K562 (cell line): Measurements from ENCODE around the gene CPN2. TPM values are rescaled to one million over a fixed set of nuclear protein-coding genes. Genes with fewer than 3 reads are reported as not detected.

Source experiments
- ATAC-seq: fragments of 200-7000 bp; cut with Tn5 transposase; 3 replicates; pipeline ENCODE4 v1.9.1; 2020; ENCODE audit warnings: moderate library complexity
- BruUV-seq: library from RNA; stranded (reverse); fragments of 400-500 nt; replicated peaks from 2 replicates; lab custom pipeline; 2021; lab: Mats Ljungman, UMichigan
- CTCF ChIA-PET: fragments of 300-600 bp; formaldehyde crosslinking; extraction: SDS; loops from one replicate; lab custom pipeline; 2021; ENCODE audit warnings: low intra/inter-chr PET ratio; lab: Yijun Ruan, JAX
- POLR2A ChIA-PET: fragments of 300-600, 350-650 bp; sonication (Branson Sonifier 250); formaldehyde crosslinking; extraction: SDS; loops from one replicate; lab custom pipeline; 2021; ENCODE audit warnings: antibody characterized with exemption, inconsistent platforms; lab: Yijun Ruan, JAX
- DNase-seq, 4 experiments: peaks; one replicate each; pipeline versions ENCODE4 v3.0.0 to v3.0.0-alpha.2; 2011 to 2018; ENCODE audit warnings: low spot score in 3 of 4, mixed read lengths in 3 of 4; ENCODE audit errors: extremely low read depth in 1 of 4
- FAIRE-seq: peaks from 2 replicates; lab custom pipeline; 2011; peaks lifted over from hg19 to GRCh38; lab: Jason Lieb, UNC
- H2AFZ ChIP-seq: 2 replicates; pipeline ENCODE4 v1.6.0; 2011; ENCODE audit warnings: low read depth, low read length, control low read depth, inconsistent platforms
- H3K27ac ChIP-seq: fragments of 200-600 bp; 3 replicates; pipeline ENCODE4 v1.8.0; 2011; ENCODE audit warnings: low read depth, mild to moderate bottlenecking, control low read depth, inconsistent platforms, low read length, moderate library complexity, mixed read lengths; ENCODE audit errors: extremely low read depth
- H3K27me3 ChIP-seq, 2 experiments: fragments of 300-600 bp in 1 of 2; 2 replicates in 1 of 2; 3 replicates in 1 of 2; pipeline versions ENCODE4 v1.6.0 to v1.8.0; 2011; ENCODE audit warnings: inconsistent platforms in 2 of 2, low read length in 2 of 2, mild to moderate bottlenecking in 1 of 2, mixed read lengths in 1 of 2, moderate library complexity in 1 of 2; ENCODE audit not compliant: control insufficient read depth in 2 of 2, insufficient read depth in 2 of 2
- H3K36me3 ChIP-seq: fragments of 300-600 bp; 3 replicates; pipeline ENCODE4 v1.8.0; 2011; ENCODE audit warnings: mild to moderate bottlenecking, low read length, inconsistent platforms; ENCODE audit not compliant: control insufficient read depth, insufficient read depth
- H3K4me1 ChIP-seq, 2 experiments: fragments of 200-600 bp in 1 of 2; replicated peaks in 1 of 2; 2 replicates in 1 of 2; 3 replicates in 1 of 2; pipeline versions ENCODE4 v1.5.1 to v1.8.0; 2011; ENCODE audit warnings: inconsistent platforms in 2 of 2, low read length in 2 of 2, mild to moderate bottlenecking in 1 of 2, mixed read lengths in 1 of 2, moderate library complexity in 1 of 2; ENCODE audit not compliant: control insufficient read depth in 2 of 2, insufficient read depth in 2 of 2
- H3K4me2 ChIP-seq: 2 replicates; pipeline ENCODE4 v1.6.1; 2011; ENCODE audit warnings: low read length, control low read depth, inconsistent platforms, mixed read lengths; ENCODE audit not compliant: insufficient read depth
- H3K4me3 ChIP-seq: fragments of 200-600 bp; sonication (generic), shearing (Covaris generic); 2 replicates; pipeline ENCODE4 v1.5.1; 2016; ENCODE audit warnings: control low read depth, inconsistent platforms
- H3K79me2 ChIP-seq: fragments of 200-600 bp; 3 replicates; pipeline ENCODE4 v1.8.0; 2011; ENCODE audit warnings: low read length, inconsistent platforms; ENCODE audit not compliant: control insufficient read depth, insufficient read depth
- H3K9ac ChIP-seq, 2 experiments: 2 replicates each; pipeline versions ENCODE4 v1.6.0 to v1.6.1; 2011; ENCODE audit warnings: low read depth in 2 of 2, low read length in 2 of 2, control low read depth in 1 of 2, inconsistent platforms in 1 of 2, mild to moderate bottlenecking in 1 of 2, mixed read lengths in 1 of 2; ENCODE audit not compliant: insufficient read depth in 1 of 2
- H3K9me1 ChIP-seq: one replicate; pipeline ENCODE4 v1.6.0; 2011; ENCODE audit warnings: inconsistent platforms, mild to moderate bottlenecking, low read length, moderate library complexity; ENCODE audit not compliant: control insufficient read depth, insufficient read depth
- H3K9me3 ChIP-seq: replicated peaks from 2 replicates; pipeline ENCODE4 v1.5.1; 2011; ENCODE audit warnings: low read depth, low read length, inconsistent platforms; ENCODE audit not compliant: control insufficient read depth, insufficient read depth
- H4K20me1 ChIP-seq: replicated peaks from 2 replicates; pipeline ENCODE4 v1.6.1; 2011; ENCODE audit warnings: low read length, inconsistent platforms, mixed read lengths; ENCODE audit not compliant: control insufficient read depth, insufficient read depth
- ATF3 ChIP-seq, 2 experiments: fragments of 450-650 bp in 1 of 2; sonication (generic) in 1 of 2; formaldehyde crosslinking in 1 of 2; IDR thresholded peaks in 1 of 2; conservative IDR thresholded peaks in 1 of 2; 2 replicates each; pipeline versions ENCODE4 v1.6.1 to v1.8.1; 2016 to 2023; ENCODE audit warnings: mild to moderate bottlenecking in 2 of 2, moderate library complexity in 2 of 2, inconsistent platforms in 1 of 2, missing genetic modification reagents in 1 of 2
- CBFA2T2 ChIP-seq: fragments of 450-650 bp; conservative IDR thresholded peaks from 2 replicates; pipeline ENCODE4 v1.6.1; 2017; ENCODE audit warnings: mild to moderate bottlenecking
- CBX8 ChIP-seq: fragments of 200-600 bp; sonication (generic); IDR thresholded peaks from 2 replicates; pipeline ENCODE4 v1.6.1; 2012; ENCODE audit warnings: borderline replicate concordance, mixed run types, low read depth, mild to moderate bottlenecking, moderate library complexity, mixed read lengths, low read length, control low read depth, inconsistent platforms; ENCODE audit not compliant: poor library complexity, severe bottlenecking; ENCODE audit errors: extremely low read depth
- COPS2 ChIP-seq: fragments of 450-650 bp; conservative IDR thresholded peaks from 2 replicates; pipeline ENCODE4 v1.6.1; 2016; ENCODE audit warnings: mild to moderate bottlenecking, moderate library complexity
- CREB3L1 ChIP-seq: fragments of 450-650 bp; IDR thresholded peaks from 2 replicates; pipeline ENCODE4 v1.6.1; 2014; ENCODE audit warnings: low read depth, mild to moderate bottlenecking, moderate library complexity, borderline replicate concordance
- ESRRA ChIP-seq: fragments of 450-650 bp; IDR thresholded peaks from 2 replicates; pipeline ENCODE4 v1.6.1; 2014; ENCODE audit warnings: low read depth, mild to moderate bottlenecking, moderate library complexity, borderline replicate concordance
- FOSL1 ChIP-seq: fragments of 200-800 bp; sonication (Bioruptor generic); conservative IDR thresholded peaks from 2 replicates; pipeline ENCODE4 v1.6.1; 2016; ENCODE audit warnings: missing genetic modification characterization, missing compliant biosample characterization
- GABPA ChIP-seq: fragments of 200-800 bp; sonication (Bioruptor generic); conservative IDR thresholded peaks from 2 replicates; pipeline ENCODE4 v1.6.1; 2016; ENCODE audit warnings: low read depth, missing genetic modification characterization, missing compliant biosample characterization
- NCOA6 ChIP-seq: fragments of 450-650 bp; IDR thresholded peaks from 2 replicates; pipeline ENCODE4 v1.6.1; 2017; ENCODE audit warnings: mild to moderate bottlenecking
- PKNOX1 ChIP-seq: fragments of 450-650 bp; IDR thresholded peaks from 2 replicates; pipeline ENCODE4 v1.6.1; 2016
- TFE3 ChIP-seq: fragments of 450-650 bp; formaldehyde crosslinking; IDR thresholded peaks from 2 replicates; pipeline ENCODE4 v1.4.0; 2020; ENCODE audit warnings: mild to moderate bottlenecking, mixed read lengths
- ZBTB8A ChIP-seq: fragments of 450-650 bp; IDR thresholded peaks from 2 replicates; pipeline ENCODE4 v1.6.1; 2018; ENCODE audit warnings: mild to moderate bottlenecking, moderate library complexity; ENCODE audit not compliant: partially characterized antibody
- ZNF79 ChIP-seq: fragments of 250-450 bp; sonication (Bioruptor Pico); IDR thresholded peaks from 2 replicates; pipeline ENCODE4 v1.4.0; 2020; ENCODE audit warnings: low read depth, mild to moderate bottlenecking, moderate library complexity
- WGBS: fragments of 100-300 bp; shearing (Covaris generic); methylation state at CpG from one replicate; pipeline ENCODE4 v1.1.6; 2016; ENCODE audit warnings: low coverage, mixed read lengths; ENCODE audit not compliant: insufficient coverage; ENCODE audit errors: missing lambda C conversion rate; 5-methylcytosine and 5-hydroxymethylcytosine counted together
- in situ Hi-C: fragments of 300-500 bp; cut with MboI; formaldehyde crosslinking; loops from 4 replicates; pipeline ENCODE4 v1.15.0; 2018; ENCODE audit warnings: inconsistent platforms, mixed read lengths
- intact Hi-C: fragments of 100-400 bp; cut with micrococcal nuclease; formaldehyde crosslinking; loops from 2 replicates; pipeline ENCODE4 v1.14.2; 2022
- polyA plus RNA-seq, 8 experiments: library from polyadenylated mRNA; depleted of rRNA in 4 of 8; stranded (reverse) in 5 of 8; unstranded in 3 of 8; fragments of >200 nt; fragmentation: Nextera tagmentation in 2 of 8; fragmentation: Illumina TruSeq in 1 of 8; extraction: Ambion mirVana in 2 of 8; extraction: Trizol in 1 of 8; gene quantifications; 2 replicates each; pipeline versions ENCODE4 v1.2.1 to v1.2.3, GENCODE V29; 2011 to 2014; ENCODE audit warnings: inconsistent platforms in 1 of 8, missing spikeins in 1 of 8
- total RNA-seq, 7 experiments: library from RNA; depleted of rRNA in 6 of 7; stranded (reverse); fragments of >200 nt in 6 of 7; fragmentation: Illumina TruSeq in 2 of 7; extraction: Trizol in 2 of 7; gene quantifications; 2 replicates each; pipeline versions ENCODE4 v1.2.1 to v1.2.3, GENCODE V29; 2011 to 2021; ENCODE audit warnings: low replicate concordance in 1 of 7

Gene CPN2
- total and polyA plus RNA-seq, 9 of the 15 experiments (the other 6 are each of a cell fraction or from before 2014, with no cell fraction given), result not detected

- FAIRE-seq, result no peak
- H3K79me2 ChIP-seq, result no peaks in the 10 kb centered on the region
- H3K9me1 ChIP-seq, result no peaks in the 10 kb centered on the region
- peak overlapping the region; percentile 88 for H3K4me2 ChIP-seq
- H4K20me1 ChIP-seq, result no peaks in the 10 kb centered on the region
- H3K4me3 ChIP-seq, result peak overlapping the region; percentile 37
- ChIA-PET CTCF (interaction anchor here (1.0 kb wide), 1 partner anchor 667 kb away, joined by 4 read pairs; no protein-coding TSS in a partner anchor), POLR2A (interaction anchor here (0.6 to 1.1 kb wide), 6 partner anchors 9 to 507 kb away, joined by 3 to 4 read pairs (median 3); partner anchors contain the start of gene HES1)
- H3K4me1 ChIP-seq, result peaks cover 13 to 54% of the 10 kb centered on the region in 2 experiments; a peak in 4 of 5 replicates
- peak overlapping the region; percentile 13 to 86; a peak in 3 of 4 replicates for H3K9ac ChIP-seq
- BruUV-seq, result no TSS peak
- H3K27ac ChIP-seq, result peak overlapping the region; percentile 42; the same call in 2 of the 3 replicates
- ATAC-seq, result peak; percentile 94
- H3K36me3 ChIP-seq, result no peaks in the 10 kb centered on the region
- H3K9me3 ChIP-seq, result peaks cover 2% of the 10 kb centered on the region; the same call in 1 of the 2 replicates
- H3K27me3 ChIP-seq, result peaks cover 0 to 23% of the 10 kb centered on the region in 2 experiments; a peak in 3 of 5 replicates
- in situ Hi-C loops (loop anchor here (10.0 to 25.0 kb wide), 2 partner anchors 669 to 1512 kb away; no protein-coding TSS in a partner anchor), intact Hi-C loops (loop anchor here (10.0 kb wide), 1 partner anchor 729 kb away; the partner anchor contains the start of gene OPA1)
- peak overlapping the region; percentile 89 for H2AFZ ChIP-seq
- DNase-seq, result peak; percentile 75 to 93 (median 84)
- 2% methylated on average over 36 of the region's 39 CpGs for WGBS
- TF ChIP-seq COPS2, result no peak
- TF ChIP-seq GABPA (tag), result peak; percentile 31; the same call in 1 of the 2 replicates
- 0 out of 2 replicates have a peak, but pooled peaks have one; percentile 39 for TF ChIP-seq FOSL1 (tag)
- TF ChIP-seq CBFA2T2, result peak; percentile 60
- 0 out of 2 replicates have a peak, but pooled peaks have one; percentile 27 for TF ChIP-seq CREB3L1
- TF ChIP-seq NCOA6, result no peak
- TF ChIP-seq ESRRA, result peak; percentile 61; the same call in 1 of the 2 replicates
- no peak for TF ChIP-seq ATF3 (IDR thresholded peaks at IDR 0.05)
- no peak for TF ChIP-seq ATF3 (CRISPR knock-in tag; conservative IDR thresholded peaks at IDR 0.05)
- no peak for TF ChIP-seq ZBTB8A
- no peak for TF ChIP-seq CBX8
- TF ChIP-seq ZNF79 (CRISPR knock-in tag), result no peak
- peak; percentile 98 for TF ChIP-seq PKNOX1
- TF ChIP-seq TFE3, result peak; percentile 23; the same call in 1 of the 2 replicates
Observed at GRCh38 chr3:194323785-194324735, 27.1 kb downstream of the CPN2 start.
